Liver (tissue), 3 donors: Measurements from ENCODE around the gene SLC6A3.

Source experiments
- EGR1 ChIP-seq, 2 donors: IDR thresholded peaks; 2 replicates each; pipeline ENCODE4 v1.6.1; 2016 to 2018; ENCODE audit warnings: antibody characterized with exemption in 2 of 2, low read depth in 2 of 2
- RAD21 ChIP-seq, 2 donors: IDR thresholded peaks; 2 replicates each; pipeline ENCODE4 v1.6.1; 2016; ENCODE audit warnings: antibody characterized with exemption in 2 of 2, mild to moderate bottlenecking in 2 of 2
- SP1 ChIP-seq: IDR thresholded peaks from 2 replicates; pipeline ENCODE4 v1.6.1; 2018; ENCODE audit warnings: antibody characterized with exemption, mild to moderate bottlenecking
- TAF1 ChIP-seq: conservative IDR thresholded peaks from 2 replicates; pipeline ENCODE4 v1.6.1; 2016; ENCODE audit warnings: antibody characterized with exemption, mild to moderate bottlenecking
- TF ChIP-seq, protein P1 (sequence below): IDR thresholded peaks from 2 replicates; pipeline ENCODE4 v1.6.1; 2016; ENCODE audit warnings: antibody characterized with exemption
- TF ChIP-seq, protein P2 (sequence below): fragments of 150-350 bp; IDR thresholded peaks from 2 replicates; pipeline ENCODE4 v1.5.1; 2017; ENCODE audit warnings: improper control_type of control experiment, low read depth, low read length; ENCODE audit not compliant: missing input control
- TF ChIP-seq, protein P3 (sequence below): IDR thresholded peaks from 2 replicates; pipeline ENCODE4 v1.6.1; 2016; ENCODE audit warnings: antibody characterized with exemption, mild to moderate bottlenecking
- TF ChIP-seq, protein P4 (sequence below): IDR thresholded peaks from 2 replicates; pipeline ENCODE4 v1.6.1; 2016; ENCODE audit warnings: antibody characterized with exemption
- donor health status: healthy.
- donor health status: healthy.

DNA sequence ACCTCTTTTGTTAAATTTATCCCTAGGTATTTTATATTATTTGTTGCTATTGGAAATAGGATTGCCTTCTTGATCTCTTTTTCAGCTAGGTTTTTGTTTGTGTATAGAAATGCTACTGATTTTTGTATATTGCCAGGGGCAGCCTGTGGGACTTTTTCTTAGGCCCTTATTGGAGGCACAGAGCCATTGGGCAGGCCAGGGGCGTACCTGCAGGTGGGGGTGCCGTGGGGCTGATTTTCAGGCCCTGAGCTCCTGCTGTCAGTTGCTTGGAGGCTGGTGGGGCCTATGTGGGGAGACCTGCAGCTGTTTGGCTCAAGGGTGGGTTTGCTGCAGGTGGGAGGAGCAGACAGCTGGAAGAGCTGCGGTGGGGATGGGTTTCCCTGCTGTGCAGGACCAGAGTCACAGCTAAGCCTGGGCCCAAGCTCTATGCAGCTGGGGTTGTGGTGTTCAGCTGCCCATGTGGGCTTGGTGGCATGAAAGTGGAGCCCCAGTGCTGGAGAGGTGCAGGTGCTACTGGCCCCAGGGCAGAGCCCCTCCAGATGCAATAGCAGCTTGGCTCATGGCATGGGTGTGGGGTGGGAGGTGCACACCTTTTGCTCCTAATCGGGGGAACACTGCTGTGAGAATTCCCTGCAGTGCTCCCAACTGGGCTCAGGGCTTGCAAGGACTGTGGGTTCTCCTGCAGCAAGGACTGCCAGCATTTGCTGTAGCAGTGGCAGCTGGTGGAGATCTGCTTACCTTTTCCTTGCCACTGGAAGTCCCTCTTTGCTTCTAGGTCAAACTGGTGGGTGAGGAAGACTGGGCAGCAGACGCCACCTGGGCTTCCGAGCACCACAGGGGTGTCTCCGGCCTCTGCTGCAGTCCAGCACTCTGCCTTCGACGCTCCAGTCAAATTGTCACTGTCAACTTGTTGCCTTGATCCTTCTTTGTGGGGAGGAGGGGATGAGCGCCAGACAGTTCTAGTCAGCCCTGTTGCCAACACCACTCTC lies 92.7 kb downstream of the SLC6A3 start:
- TF ChIP-seq, protein P1, sequence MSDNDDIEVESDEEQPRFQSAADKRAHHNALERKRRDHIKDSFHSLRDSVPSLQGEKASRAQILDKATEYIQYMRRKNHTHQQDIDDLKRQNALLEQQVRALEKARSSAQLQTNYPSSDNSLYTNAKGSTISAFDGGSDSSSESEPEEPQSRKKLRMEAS, result no peak
- TF ChIP-seq, protein P2, sequence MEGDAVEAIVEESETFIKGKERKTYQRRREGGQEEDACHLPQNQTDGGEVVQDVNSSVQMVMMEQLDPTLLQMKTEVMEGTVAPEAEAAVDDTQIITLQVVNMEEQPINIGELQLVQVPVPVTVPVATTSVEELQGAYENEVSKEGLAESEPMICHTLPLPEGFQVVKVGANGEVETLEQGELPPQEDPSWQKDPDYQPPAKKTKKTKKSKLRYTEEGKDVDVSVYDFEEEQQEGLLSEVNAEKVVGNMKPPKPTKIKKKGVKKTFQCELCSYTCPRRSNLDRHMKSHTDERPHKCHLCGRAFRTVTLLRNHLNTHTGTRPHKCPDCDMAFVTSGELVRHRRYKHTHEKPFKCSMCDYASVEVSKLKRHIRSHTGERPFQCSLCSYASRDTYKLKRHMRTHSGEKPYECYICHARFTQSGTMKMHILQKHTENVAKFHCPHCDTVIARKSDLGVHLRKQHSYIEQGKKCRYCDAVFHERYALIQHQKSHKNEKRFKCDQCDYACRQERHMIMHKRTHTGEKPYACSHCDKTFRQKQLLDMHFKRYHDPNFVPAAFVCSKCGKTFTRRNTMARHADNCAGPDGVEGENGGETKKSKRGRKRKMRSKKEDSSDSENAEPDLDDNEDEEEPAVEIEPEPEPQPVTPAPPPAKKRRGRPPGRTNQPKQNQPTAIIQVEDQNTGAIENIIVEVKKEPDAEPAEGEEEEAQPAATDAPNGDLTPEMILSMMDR, result no peak
- TF ChIP-seq SP1, result no peak
- TF ChIP-seq RAD21 (IDR thresholded peaks at IDR 0.05), result no peak
- TF ChIP-seq TAF1, result no peak
- TF ChIP-seq, protein P3, sequence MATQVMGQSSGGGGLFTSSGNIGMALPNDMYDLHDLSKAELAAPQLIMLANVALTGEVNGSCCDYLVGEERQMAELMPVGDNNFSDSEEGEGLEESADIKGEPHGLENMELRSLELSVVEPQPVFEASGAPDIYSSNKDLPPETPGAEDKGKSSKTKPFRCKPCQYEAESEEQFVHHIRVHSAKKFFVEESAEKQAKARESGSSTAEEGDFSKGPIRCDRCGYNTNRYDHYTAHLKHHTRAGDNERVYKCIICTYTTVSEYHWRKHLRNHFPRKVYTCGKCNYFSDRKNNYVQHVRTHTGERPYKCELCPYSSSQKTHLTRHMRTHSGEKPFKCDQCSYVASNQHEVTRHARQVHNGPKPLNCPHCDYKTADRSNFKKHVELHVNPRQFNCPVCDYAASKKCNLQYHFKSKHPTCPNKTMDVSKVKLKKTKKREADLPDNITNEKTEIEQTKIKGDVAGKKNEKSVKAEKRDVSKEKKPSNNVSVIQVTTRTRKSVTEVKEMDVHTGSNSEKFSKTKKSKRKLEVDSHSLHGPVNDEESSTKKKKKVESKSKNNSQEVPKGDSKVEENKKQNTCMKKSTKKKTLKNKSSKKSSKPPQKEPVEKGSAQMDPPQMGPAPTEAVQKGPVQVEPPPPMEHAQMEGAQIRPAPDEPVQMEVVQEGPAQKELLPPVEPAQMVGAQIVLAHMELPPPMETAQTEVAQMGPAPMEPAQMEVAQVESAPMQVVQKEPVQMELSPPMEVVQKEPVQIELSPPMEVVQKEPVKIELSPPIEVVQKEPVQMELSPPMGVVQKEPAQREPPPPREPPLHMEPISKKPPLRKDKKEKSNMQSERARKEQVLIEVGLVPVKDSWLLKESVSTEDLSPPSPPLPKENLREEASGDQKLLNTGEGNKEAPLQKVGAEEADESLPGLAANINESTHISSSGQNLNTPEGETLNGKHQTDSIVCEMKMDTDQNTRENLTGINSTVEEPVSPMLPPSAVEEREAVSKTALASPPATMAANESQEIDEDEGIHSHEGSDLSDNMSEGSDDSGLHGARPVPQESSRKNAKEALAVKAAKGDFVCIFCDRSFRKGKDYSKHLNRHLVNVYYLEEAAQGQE, result no peak
- no peak for TF ChIP-seq EGR1 (IDR thresholded peaks at IDR 0.05; ENCODE audit: low read depth in 2 of 2)
- TF ChIP-seq, protein P4, sequence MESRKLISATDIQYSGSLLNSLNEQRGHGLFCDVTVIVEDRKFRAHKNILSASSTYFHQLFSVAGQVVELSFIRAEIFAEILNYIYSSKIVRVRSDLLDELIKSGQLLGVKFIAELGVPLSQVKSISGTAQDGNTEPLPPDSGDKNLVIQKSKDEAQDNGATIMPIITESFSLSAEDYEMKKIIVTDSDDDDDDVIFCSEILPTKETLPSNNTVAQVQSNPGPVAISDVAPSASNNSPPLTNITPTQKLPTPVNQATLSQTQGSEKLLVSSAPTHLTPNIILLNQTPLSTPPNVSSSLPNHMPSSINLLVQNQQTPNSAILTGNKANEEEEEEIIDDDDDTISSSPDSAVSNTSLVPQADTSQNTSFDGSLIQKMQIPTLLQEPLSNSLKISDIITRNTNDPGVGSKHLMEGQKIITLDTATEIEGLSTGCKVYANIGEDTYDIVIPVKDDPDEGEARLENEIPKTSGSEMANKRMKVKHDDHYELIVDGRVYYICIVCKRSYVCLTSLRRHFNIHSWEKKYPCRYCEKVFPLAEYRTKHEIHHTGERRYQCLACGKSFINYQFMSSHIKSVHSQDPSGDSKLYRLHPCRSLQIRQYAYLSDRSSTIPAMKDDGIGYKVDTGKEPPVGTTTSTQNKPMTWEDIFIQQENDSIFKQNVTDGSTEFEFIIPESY, result no peak
